GM23248 (cell line): ENCODE measurements around the gene PTPN2.

ENCODE experiments used
- EZH2 ChIP-seq: fragments of 200-600 bp; sonication (generic); IDR thresholded peaks from 2 replicates; pipeline ENCODE4 v1.6.1; 2018; ENCODE audit warnings: antibody characterized with exemption, mild to moderate bottlenecking; ENCODE audit not compliant: insufficient read depth, poor library complexity, severe bottlenecking
- EZH2phosphoT487 ChIP-seq: fragments of 200-600 bp; sonication (generic); IDR thresholded peaks from 2 replicates; pipeline ENCODE4 v1.6.1; 2018; ENCODE audit warnings: antibody characterized with exemption, moderate library complexity, mild to moderate bottlenecking, low read depth; ENCODE audit not compliant: insufficient read depth

DNA sequence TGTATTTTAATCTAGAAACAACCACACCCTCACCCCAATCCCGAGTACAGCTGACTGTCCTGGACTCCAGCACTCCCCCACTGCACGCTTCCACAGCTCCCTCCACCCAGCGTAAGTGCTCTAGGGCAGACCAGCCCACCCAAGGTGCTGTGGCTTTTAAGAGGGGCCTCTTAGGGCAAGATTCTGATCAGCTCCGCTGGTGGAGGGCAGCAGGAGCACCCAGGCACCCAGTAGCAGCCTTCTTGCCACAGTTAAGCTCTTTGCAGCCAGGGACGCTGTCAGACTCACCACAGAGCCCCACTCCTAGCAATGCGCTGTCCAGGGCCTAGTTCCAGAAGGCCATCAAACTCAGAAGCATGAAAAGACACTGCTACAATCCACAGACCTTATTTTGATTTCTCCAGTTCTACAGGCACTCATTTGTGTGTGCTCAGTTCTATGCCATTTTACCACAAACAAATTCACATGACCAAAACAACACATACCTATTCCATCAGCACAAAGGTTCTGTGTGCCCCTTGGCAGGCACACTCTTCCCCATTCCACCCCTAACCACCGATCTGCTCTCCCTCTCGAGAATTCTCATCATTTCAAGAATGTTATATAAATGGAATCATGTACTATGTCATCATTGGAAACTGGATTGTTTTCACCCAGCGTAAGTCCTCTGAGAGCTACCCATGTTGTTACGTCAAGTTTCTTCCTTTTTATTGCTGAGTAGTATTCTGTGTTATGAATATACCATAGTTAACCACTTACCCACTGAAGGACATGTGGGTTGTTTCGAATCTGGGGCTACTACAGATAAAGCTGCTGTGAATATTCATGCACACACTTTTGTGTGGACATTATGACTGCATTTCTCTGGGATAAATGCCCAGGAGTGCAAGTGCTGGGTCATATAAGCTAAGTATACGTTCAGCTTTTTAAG lies 40.4 kb downstream of the PTPN2 start:
- TF ChIP-seq EZH2 (no peak), EZH2phosphoT487 (no peak)
